ENCODE results near the gene CRLF1. TPM values are rescaled to one million over a fixed set of nuclear protein-coding genes. Genes with fewer than 3 reads are reported as not detected.

The CRLF1 gene
- total and polyA plus RNA-seq, 2 experiments from 2014 or later = 18.1 to 19.7 TPM

DNA sequence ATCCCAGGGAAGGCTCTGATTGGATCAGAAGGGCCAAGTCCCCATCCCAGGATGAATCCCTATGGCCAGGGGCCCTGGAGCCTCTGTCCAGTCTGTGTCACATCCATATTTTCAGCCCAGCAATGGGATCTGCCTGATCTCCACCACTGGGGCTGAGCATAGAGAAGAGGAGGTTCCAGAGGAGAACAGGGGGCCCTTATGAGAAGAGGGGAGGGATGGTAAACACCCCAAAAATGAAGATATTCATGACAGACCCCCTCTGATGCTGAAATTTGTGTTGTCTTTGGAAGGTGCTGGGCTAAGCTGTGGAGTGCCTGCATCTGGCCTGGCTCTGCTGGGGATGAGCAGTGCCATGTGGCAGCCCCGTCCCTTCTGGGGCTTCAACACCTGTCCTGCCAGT is 44.7 kb upstream of the CRLF1 start:
- Histone ChIP-seq H2AFZ (no peak overlapping the region), H3K79me2 (replicated peaks; ENCODE audit: insufficient read depth) (peaks cover 4% of the 10 kb centered on the region; the same call in 1 of the 2 replicates), H4K20me1 (replicated peaks; ENCODE audit: insufficient read depth) (no peaks in the 10 kb centered on the region; the same call in 1 of the 2 replicates), H3K4me1 (ENCODE audit: insufficient read depth) (peaks cover 9% of the 10 kb centered on the region; the same call in 1 of the 2 replicates), H3K4me3 (no peak overlapping the region), H3K36me3 (ENCODE audit: insufficient read depth) (no peaks in the 10 kb centered on the region), H3F3A (replicated peaks; ENCODE audit: low read depth) (peaks cover 3% of the 10 kb centered on the region; the same call in 1 of the 2 replicates), H3K27me3 (ENCODE audit: insufficient read depth) (no peaks in the 10 kb centered on the region), H3K4me2 (no peak overlapping the region), H3K27ac (ENCODE audit: low read depth) (no peak overlapping the region), H3K9me2 (ENCODE audit: insufficient read depth) (0 out of 2 replicates have a peak, but pooled peaks cover 6% of the 10 kb centered on the region)
- Mint-ChIP-seq H3K9me3 (no peaks in the 10 kb centered on the region; the same call in 1 of the 3 replicates), H3K4me1 (peaks cover 34% of the 10 kb centered on the region), H3K27me3 (ENCODE audit: insufficient read depth, low read depth, poor library complexity) (peaks cover 12% of the 10 kb centered on the region), H3K36me3 (ENCODE audit: low read depth) (no peaks in the 10 kb centered on the region; the same call in 2 of the 3 replicates), H3K4me3 (no peak overlapping the region), H3K27ac (no peak overlapping the region)
- DNase-seq (ENCODE audit: low spot score) = no peak
- no peak for TF ChIP-seq ZNF114 (CRISPR knock-in tag; IDR thresholded peaks at IDR 0.05)
- TF ChIP-seq ETS1 (IDR thresholded peaks at IDR 0.05) = no peak
- no peak for TF ChIP-seq ZNF462 (CRISPR knock-in tag; IDR thresholded peaks at IDR 0.05)
- no peak for TF ChIP-seq JUNB (IDR thresholded peaks at IDR 0.05; ENCODE audit: unreplicated experiment)
- TF ChIP-seq EZH2phosphoT487 (IDR thresholded peaks at IDR 0.05; ENCODE audit: unreplicated experiment) = no peak
- no peak for TF ChIP-seq REST (IDR thresholded peaks at IDR 0.05; ENCODE audit: unreplicated experiment)
- no peak for TF ChIP-seq EZH2 (IDR thresholded peaks at IDR 0.05; ENCODE audit: low read depth, unreplicated experiment)
- TF ChIP-seq ZNF331 (CRISPR knock-in tag; IDR thresholded peaks at IDR 0.05; ENCODE audit: low read depth) = no peak
- TF ChIP-seq CREB1 (CRISPR knock-in tag; IDR thresholded peaks at IDR 0.05; ENCODE audit: low read depth) = no peak
- TF ChIP-seq STAT1 (IDR thresholded peaks at IDR 0.05; ENCODE audit: unreplicated experiment) = no peak
- no peak for ATAC-seq
